B cell (primary cell): Measurements from ENCODE around the gene KCNIP2.

Experiments used
- EZH2 ChIP-seq: IDR thresholded peaks from 2 replicates; pipeline ENCODE4 v1.6.1; 2012; ENCODE audit warnings: borderline replicate concordance, low read depth, mild to moderate bottlenecking, moderate library complexity, low read length; ENCODE audit not compliant: insufficient read depth, poor library complexity, severe bottlenecking
- TF ChIP-seq, protein P1 (sequence below): fragments of 200-600 bp; IDR thresholded peaks from one replicate; pipeline ENCODE4 v1.8.0; 2022; ENCODE audit warnings: antibody characterized with exemption, mild to moderate bottlenecking

GRCh38 chr10:101827919-101828600 is 15.5 kb downstream of the KCNIP2 start:
- no peak for TF ChIP-seq EZH2
- TF ChIP-seq, protein P1, sequence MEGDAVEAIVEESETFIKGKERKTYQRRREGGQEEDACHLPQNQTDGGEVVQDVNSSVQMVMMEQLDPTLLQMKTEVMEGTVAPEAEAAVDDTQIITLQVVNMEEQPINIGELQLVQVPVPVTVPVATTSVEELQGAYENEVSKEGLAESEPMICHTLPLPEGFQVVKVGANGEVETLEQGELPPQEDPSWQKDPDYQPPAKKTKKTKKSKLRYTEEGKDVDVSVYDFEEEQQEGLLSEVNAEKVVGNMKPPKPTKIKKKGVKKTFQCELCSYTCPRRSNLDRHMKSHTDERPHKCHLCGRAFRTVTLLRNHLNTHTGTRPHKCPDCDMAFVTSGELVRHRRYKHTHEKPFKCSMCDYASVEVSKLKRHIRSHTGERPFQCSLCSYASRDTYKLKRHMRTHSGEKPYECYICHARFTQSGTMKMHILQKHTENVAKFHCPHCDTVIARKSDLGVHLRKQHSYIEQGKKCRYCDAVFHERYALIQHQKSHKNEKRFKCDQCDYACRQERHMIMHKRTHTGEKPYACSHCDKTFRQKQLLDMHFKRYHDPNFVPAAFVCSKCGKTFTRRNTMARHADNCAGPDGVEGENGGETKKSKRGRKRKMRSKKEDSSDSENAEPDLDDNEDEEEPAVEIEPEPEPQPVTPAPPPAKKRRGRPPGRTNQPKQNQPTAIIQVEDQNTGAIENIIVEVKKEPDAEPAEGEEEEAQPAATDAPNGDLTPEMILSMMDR: no peak
